Choroid plexus epithelial cell (primary cell): ENCODE data around the gene RNF149.
A peak's percentile ranks its signal among the peaks of the same experiment; 100 is the strongest.

ENCODE experiments used
- DNase-seq: peaks from one replicate; pipeline ENCODE4 v3.0.0-alpha.2; 2010; ENCODE audit warnings: low read depth
- H3K4me3 ChIP-seq: 2 replicates; pipeline ENCODE4 v1.5.1; 2011; ENCODE audit warnings: low read depth, mild to moderate bottlenecking, control low read depth, low read length, moderate library complexity
- CTCF ChIP-seq: conservative IDR thresholded peaks from 2 replicates; pipeline ENCODE4 v1.5.1; 2011; ENCODE audit warnings: low read depth, mild to moderate bottlenecking, control low read depth, inconsistent platforms, low read length, moderate library complexity

The RNF149 gene

DNA sequence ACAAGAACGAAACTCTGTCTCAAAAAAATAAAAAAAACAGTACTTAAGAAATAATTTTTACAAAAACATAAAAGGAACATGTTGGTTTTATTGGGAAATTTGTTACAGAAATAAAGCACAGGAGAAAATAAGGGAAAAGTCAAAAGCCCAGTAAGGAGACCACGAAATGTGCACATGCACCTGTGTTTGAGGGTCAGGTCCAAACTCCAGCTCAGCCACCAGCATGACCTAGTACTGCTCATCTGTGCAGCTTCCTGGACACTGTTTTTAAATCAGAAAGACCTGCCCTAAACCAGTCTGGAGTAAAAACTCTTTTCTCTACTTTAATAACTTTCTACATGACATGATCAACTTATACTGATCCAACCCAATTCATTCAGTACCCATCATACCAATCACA is 21.2 kb downstream of the RNF149 start:
- H3K4me3 ChIP-seq, result no peak overlapping the region
- DNase-seq, result no peak
- no peak for TF ChIP-seq CTCF

GRCh38 chr2:101286684-101287083 is 21.8 kb downstream of the RNF149 start:
- no peak overlapping the region for H3K4me3 ChIP-seq
- no peak for TF ChIP-seq CTCF
- DNase-seq, result no peak

- no peak for DNase-seq
- no peak overlapping the region for H3K4me3 ChIP-seq
- TF ChIP-seq CTCF, result no peak
These were observed 25.5 kb downstream of the RNF149 start for GRCh38 chr2:101282980-101283379.

DNA sequence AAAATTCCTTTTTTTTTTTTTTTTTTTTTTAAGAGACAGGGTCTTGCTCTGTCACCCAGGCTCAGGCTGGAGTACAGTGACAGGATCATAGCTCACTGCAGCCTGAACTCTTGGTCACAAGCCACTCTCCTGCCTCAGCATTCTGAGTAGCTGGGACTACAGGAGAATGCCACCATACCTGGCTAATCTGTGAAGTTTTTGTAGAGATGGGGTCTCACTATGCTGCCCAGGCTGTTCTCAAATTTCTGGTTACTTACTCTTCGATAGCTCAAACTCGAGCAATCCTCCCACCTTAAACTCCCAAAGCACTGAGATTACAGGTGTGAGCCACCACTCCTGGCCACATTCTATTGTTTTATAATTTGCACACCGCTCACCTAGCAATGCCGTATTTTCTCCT is 27.0 kb downstream of the RNF149 start:
- no peak for TF ChIP-seq CTCF
- no peak overlapping the region for H3K4me3 ChIP-seq
- DNase-seq, result no peak

DNA sequence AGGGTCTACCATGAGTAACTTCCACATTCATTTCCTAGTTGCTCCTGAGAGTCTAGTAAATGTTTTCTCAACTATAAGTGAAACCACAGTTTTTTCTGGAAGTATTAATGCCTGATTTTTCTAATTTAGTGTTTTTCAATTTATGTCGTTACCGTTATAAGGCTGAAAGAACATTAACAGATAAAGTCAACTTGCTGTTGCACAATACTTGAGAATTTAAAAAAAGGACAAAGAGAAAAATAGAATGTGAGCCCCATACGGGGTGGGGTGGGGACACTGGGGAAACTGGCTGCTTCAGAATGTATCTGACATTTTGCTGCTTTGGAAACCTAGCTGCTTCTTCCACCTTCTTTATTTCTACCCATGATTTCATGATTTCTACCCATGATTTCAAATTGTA is 29.6 kb downstream of the RNF149 start:
- no peak overlapping the region for H3K4me3 ChIP-seq
- no peak for TF ChIP-seq CTCF
- no peak for DNase-seq

DNA sequence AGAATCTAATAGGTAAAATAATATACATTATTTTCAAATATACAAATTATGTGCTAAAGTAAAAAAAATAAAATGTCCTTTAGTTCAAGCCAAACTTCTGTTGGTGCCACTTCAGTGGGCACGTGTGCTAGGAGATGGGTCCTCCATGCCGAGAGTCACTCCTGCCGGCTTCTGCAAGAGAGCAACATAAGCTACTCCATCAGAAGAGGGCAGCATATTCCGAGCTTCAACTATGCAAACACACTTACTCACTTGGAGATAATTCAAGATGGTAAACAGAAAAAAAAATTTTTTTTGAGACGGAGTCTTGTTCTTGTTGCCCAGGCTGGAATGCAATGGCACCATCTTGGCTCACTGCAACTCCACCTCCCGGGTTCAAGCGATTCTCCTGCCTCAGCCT is 31.4 kb downstream of the RNF149 start:
- DNase-seq, result peak; percentile 52
- H3K4me3 ChIP-seq, result no peak overlapping the region
- peak; percentile 37 for TF ChIP-seq CTCF

- no peak for TF ChIP-seq CTCF
- H3K4me3 ChIP-seq, result no peak overlapping the region
- DNase-seq, result no peak
These were observed 34.4 kb downstream of the RNF149 start for GRCh38 chr2:101274142-101274541.
